ENCODE measurements around the gene ITGBL1. TPM values are rescaled to one million over a fixed set of nuclear protein-coding genes. Genes with fewer than 3 reads are reported as not detected.

The ITGBL1 gene
- total RNA-seq, 1 experiment from 2014 or later = 37.1 TPM

- no peak overlapping the region for H3K9ac ChIP-seq (ENCODE audit: low read length)
- TF ChIP-seq CTCF (conservative IDR thresholded peaks at IDR 0.05; ENCODE audit: low read depth, low read length) = no peak
- no peak for TF ChIP-seq EZH2 (IDR thresholded peaks at IDR 0.05; ENCODE audit: low read length, unreplicated experiment)
- no peak for TF ChIP-seq EZH2phosphoT487 (IDR thresholded peaks at IDR 0.05; ENCODE audit: borderline replicate concordance, low read length)
- no peaks in the 10 kb centered on the region for H3K79me2 ChIP-seq (ENCODE audit: low read length)
- no peaks in the 10 kb centered on the region for H3K27me3 ChIP-seq (ENCODE audit: low read length)
- ATAC-seq = no peak
- no peaks in the 10 kb centered on the region for H3F3A ChIP-seq (ENCODE audit: low read length, unreplicated experiment)
- POLR2A ChIA-PET (ENCODE audit: unreplicated experiment) = interaction anchor here (0.7 kb wide), 1 partner anchor 226 kb away, joined by 5 read pairs; no protein-coding TSS in a partner anchor
- H3K27ac ChIP-seq (ENCODE audit: low read length) = no peak overlapping the region
- no peak for DNase-seq
- peaks cover 10% of the 10 kb centered on the region for H3K4me1 ChIP-seq (ENCODE audit: insufficient read depth, low read length)
- H2AFZ ChIP-seq (ENCODE audit: low read length) = no peak overlapping the region
- H3K4me3 ChIP-seq (ENCODE audit: low read length) = no peak overlapping the region
- CTCF ChIA-PET = no interaction called here
- no peaks in the 10 kb centered on the region for H3K36me3 ChIP-seq (ENCODE audit: low read depth, low read length)
- intact Hi-C loops (cut with micrococcal nuclease) = no loop called here
- no peaks in the 10 kb centered on the region for H3K9me2 ChIP-seq (replicated peaks; ENCODE audit: low read length)
- no peak overlapping the region for H3K4me2 ChIP-seq (ENCODE audit: low read length)
- no peaks in the 10 kb centered on the region for H4K20me1 ChIP-seq (ENCODE audit: low read length)
- BruUV-seq (replicated peaks) = no TSS peak
- H3K9me3 ChIP-seq (ENCODE audit: low read length) = no peaks in the 10 kb centered on the region
Measured at GRCh38 chr13:101746513-101746912, 294.0 kb downstream of the ITGBL1 start.

GRCh38 chr13:101747039-101747438 lies 294.6 kb downstream of the ITGBL1 start:
- intact Hi-C loops (cut with micrococcal nuclease) = no loop called here
- Histone ChIP-seq H3K4me1 (ENCODE audit: insufficient read depth, low read length) (peaks cover 16% of the 10 kb centered on the region), H3K9me2 (replicated peaks; ENCODE audit: low read length) (no peaks in the 10 kb centered on the region), H3F3A (ENCODE audit: low read length, unreplicated experiment) (no peaks in the 10 kb centered on the region), H2AFZ (ENCODE audit: low read length) (no peak overlapping the region), H3K4me2 (ENCODE audit: low read length) (no peak overlapping the region), H4K20me1 (ENCODE audit: low read length) (no peaks in the 10 kb centered on the region), H3K4me3 (ENCODE audit: low read length) (no peak overlapping the region), H3K79me2 (ENCODE audit: low read length) (no peaks in the 10 kb centered on the region), H3K27me3 (ENCODE audit: low read length) (no peaks in the 10 kb centered on the region), H3K9ac (ENCODE audit: low read length) (no peak overlapping the region), H3K9me3 (ENCODE audit: low read length) (no peaks in the 10 kb centered on the region), H3K36me3 (ENCODE audit: low read depth, low read length) (no peaks in the 10 kb centered on the region), H3K27ac (ENCODE audit: low read length) (no peak overlapping the region)
- POLR2A ChIA-PET (ENCODE audit: unreplicated experiment) = no interaction called here
- BruUV-seq (replicated peaks) = no TSS peak
- DNase-seq (no peak), ATAC-seq (no peak)
- no peak for TF ChIP-seq EZH2phosphoT487 (IDR thresholded peaks at IDR 0.05; ENCODE audit: borderline replicate concordance, low read length)
- no peak for TF ChIP-seq CTCF (conservative IDR thresholded peaks at IDR 0.05; ENCODE audit: low read depth, low read length)
- no peak for TF ChIP-seq EZH2 (IDR thresholded peaks at IDR 0.05; ENCODE audit: low read length, unreplicated experiment)
- CTCF ChIA-PET = no interaction called here

- no peak for DNase-seq
- Histone ChIP-seq H3K4me2 (ENCODE audit: low read length) (no peak overlapping the region), H3K4me3 (ENCODE audit: low read length) (no peak overlapping the region), H3K36me3 (ENCODE audit: low read depth, low read length) (no peaks in the 10 kb centered on the region), H3K9me2 (replicated peaks; ENCODE audit: low read length) (no peaks in the 10 kb centered on the region), H3K79me2 (ENCODE audit: low read length) (no peaks in the 10 kb centered on the region), H3K27ac (ENCODE audit: low read length) (no peak overlapping the region), H3K9ac (ENCODE audit: low read length) (no peak overlapping the region), H3K27me3 (ENCODE audit: low read length) (no peaks in the 10 kb centered on the region), H3F3A (ENCODE audit: low read length, unreplicated experiment) (no peaks in the 10 kb centered on the region), H3K9me3 (ENCODE audit: low read length) (no peaks in the 10 kb centered on the region), H4K20me1 (ENCODE audit: low read length) (no peaks in the 10 kb centered on the region), H2AFZ (ENCODE audit: low read length) (no peak overlapping the region), H3K4me1 (ENCODE audit: insufficient read depth, low read length) (peaks cover 16% of the 10 kb centered on the region)
- POLR2A ChIA-PET (ENCODE audit: unreplicated experiment) = no interaction called here
- CTCF ChIA-PET = no interaction called here
- no TSS peak for BruUV-seq (replicated peaks)
- TF ChIP-seq EZH2 (IDR thresholded peaks at IDR 0.05; ENCODE audit: low read length, unreplicated experiment) = no peak
- no peak for TF ChIP-seq EZH2phosphoT487 (IDR thresholded peaks at IDR 0.05; ENCODE audit: borderline replicate concordance, low read length)
- TF ChIP-seq CTCF (conservative IDR thresholded peaks at IDR 0.05; ENCODE audit: low read depth, low read length) = no peak
- ATAC-seq = no peak
- intact Hi-C loops (cut with micrococcal nuclease) = no loop called here
Measured at GRCh38 chr13:101749584-101749983, 297.1 kb downstream of the ITGBL1 start.
